H1 (cell line): Measurements from ENCODE around the gene HBA2. TPM values are rescaled to one million over a fixed set of nuclear protein-coding genes. Genes with fewer than 3 reads are reported as not detected.

Experiments
- CTCF ChIA-PET: fragments of 300-600 bp; sonication (Branson Sonifier 250); formaldehyde crosslinking; loops from one replicate; lab custom pipeline; 2021; ENCODE audit not compliant: partially characterized antibody; lab: Charles Lee
- POLR2A ChIA-PET: fragments of 300-600 bp; sonication (Branson Sonifier 250); formaldehyde crosslinking; loops from one replicate; lab custom pipeline; 2021; ENCODE audit warnings: inconsistent platforms; ENCODE audit not compliant: partially characterized antibody; lab: Charles Lee
- DNase-seq, 2 experiments: peaks; one replicate each; pipeline versions ENCODE4 v3.0.0 to v3.0.0-alpha.2; 2010 to 2022; ENCODE audit warnings: low spot score in 2 of 2, low read depth in 1 of 2, mixed read lengths in 1 of 2
- FAIRE-seq: peaks from 2 replicates; lab custom pipeline; 2011; peaks lifted over from hg19 to GRCh38; lab: Jason Lieb, UNC
- H2AFZ ChIP-seq: 2 replicates; pipeline ENCODE4 v1.8.1; 2012; ENCODE audit warnings: low read length, inconsistent platforms
- H2AK5ac ChIP-seq: 2 replicates; pipeline ENCODE4 v1.6.1; 2013; ENCODE audit warnings: low read depth, low read length
- H2BK120ac ChIP-seq: replicated peaks from 2 replicates; pipeline ENCODE3; 2013; ENCODE audit warnings: low read depth, low read length, inconsistent platforms
- H2BK12ac ChIP-seq: 2 replicates; pipeline ENCODE4 v1.6.1; 2013; ENCODE audit warnings: low read depth, low read length
- H2BK15ac ChIP-seq: 2 replicates; pipeline ENCODE4 v1.6.1; 2013; ENCODE audit warnings: low read length
- H2BK20ac ChIP-seq: 2 replicates; pipeline ENCODE4 v1.6.1; 2013; ENCODE audit warnings: low read length
- H2BK5ac ChIP-seq: 2 replicates; pipeline ENCODE4 v1.6.1; 2013; ENCODE audit warnings: low read depth, low read length
- H3K14ac ChIP-seq: 2 replicates; pipeline ENCODE4 v1.6.1; 2013; ENCODE audit warnings: inconsistent platforms; ENCODE audit not compliant: insufficient read length
- H3K18ac ChIP-seq: 2 replicates; pipeline ENCODE4 v1.6.1; 2013; ENCODE audit warnings: low read length; ENCODE audit errors: extremely low read depth
- H3K23ac ChIP-seq: 2 replicates; pipeline ENCODE4 v1.6.1; 2013; ENCODE audit warnings: inconsistent platforms; ENCODE audit not compliant: insufficient read length
- H3K23me2 ChIP-seq: 2 replicates; pipeline ENCODE4 v1.6.1; 2013; ENCODE audit warnings: low read depth, low read length
- H3K27ac ChIP-seq: 2 replicates; pipeline ENCODE4 v1.6.1; 2011; ENCODE audit warnings: low read depth, low read length, inconsistent platforms
- H3K27me3 ChIP-seq, 4 experiments: replicated peaks in 1 of 4; 1 replicate in 1 of 4; 2 replicates in 3 of 4; pipeline versions ENCODE4 v1.6.1 to v1.8.1; 2011 to 2013; ENCODE audit warnings: low read length in 3 of 4, mild to moderate bottlenecking in 3 of 4, inconsistent platforms in 2 of 4, mixed read lengths in 2 of 4, moderate library complexity in 1 of 4; ENCODE audit not compliant: control insufficient read depth in 3 of 4, insufficient read depth in 3 of 4; ENCODE audit errors: extremely low read depth in 1 of 4
- H3K36me3 ChIP-seq, 4 experiments: 2 replicates each; pipeline versions ENCODE4 v1.6.1 to v1.8.1; 2011 to 2013; ENCODE audit warnings: mild to moderate bottlenecking in 4 of 4, low read length in 3 of 4, moderate library complexity in 2 of 4, control low read depth in 1 of 4, inconsistent platforms in 1 of 4; ENCODE audit not compliant: insufficient read depth in 4 of 4, control insufficient read depth in 2 of 4
- H3K4ac ChIP-seq: replicated peaks from 2 replicates; pipeline ENCODE3; 2013; ENCODE audit warnings: low read length, low read depth, mixed read lengths, inconsistent platforms; ENCODE audit not compliant: insufficient read length
- H3K4me1 ChIP-seq, 4 experiments: replicated peaks in 1 of 4; 1 replicate in 1 of 4; 2 replicates in 3 of 4; pipeline versions ENCODE4 v1.6.1 to v1.8.1; 2011 to 2013; ENCODE audit warnings: low read length in 3 of 4, inconsistent platforms in 2 of 4, mixed read lengths in 1 of 4; ENCODE audit not compliant: insufficient read depth in 4 of 4, control insufficient read depth in 3 of 4
- H3K4me2 ChIP-seq, 2 experiments: 2 replicates each; pipeline versions ENCODE4 v1.6.1 to v1.8.1; 2011 to 2013; ENCODE audit warnings: low read depth in 2 of 2, low read length in 2 of 2, control low read depth in 1 of 2, inconsistent platforms in 1 of 2, mild to moderate bottlenecking in 1 of 2; ENCODE audit not compliant: insufficient read depth in 1 of 2
- H3K4me3 ChIP-seq, 4 experiments: fragments of 200-600, 300-600 bp in 1 of 4; sonication (generic), shearing (Covaris generic), sonication (Bioruptor Twin) in 1 of 4; 2 replicates each; pipeline versions ENCODE4 v1.5.1 to v1.8.1; 2011 to 2016; ENCODE audit warnings: low read length in 4 of 4, low read depth in 3 of 4, control low read depth in 2 of 4, inconsistent platforms in 2 of 4, mild to moderate bottlenecking in 2 of 4, mixed read lengths in 1 of 4, moderate library complexity in 1 of 4; ENCODE audit not compliant: insufficient read depth in 2 of 4; ENCODE audit errors: extremely low read depth in 1 of 4
- H3K56ac ChIP-seq: replicated peaks from 2 replicates; pipeline ENCODE3; 2013; ENCODE audit warnings: low read depth, mild to moderate bottlenecking, mixed read lengths, low read length, inconsistent platforms; ENCODE audit not compliant: insufficient read length
- H3K79me1 ChIP-seq: 2 replicates; pipeline ENCODE4 v1.6.1; 2013; ENCODE audit warnings: low read depth, low read length, control low read depth
- H3K79me2 ChIP-seq, 2 experiments: 2 replicates each; pipeline versions ENCODE4 v1.6.1 to v1.8.1; 2012 to 2013; ENCODE audit warnings: low read length in 2 of 2, mild to moderate bottlenecking in 2 of 2, inconsistent platforms in 1 of 2; ENCODE audit not compliant: insufficient read depth in 2 of 2, control insufficient read depth in 1 of 2
- H3K9ac ChIP-seq, 4 experiments: replicated peaks in 1 of 4; 1 replicate in 1 of 4; 2 replicates in 3 of 4; pipeline versions ENCODE4 v1.6.1 to v1.8.1; 2011 to 2013; ENCODE audit warnings: low read depth in 3 of 4, low read length in 3 of 4, control low read depth in 2 of 4, mild to moderate bottlenecking in 2 of 4, moderate library complexity in 2 of 4, inconsistent platforms in 1 of 4; ENCODE audit errors: extremely low read depth in 1 of 4
- H3K9me3 ChIP-seq, 2 experiments: 2 replicates each; pipeline versions ENCODE4 v1.6.1 to v1.8.1; 2012 to 2013; ENCODE audit warnings: mild to moderate bottlenecking in 2 of 2, moderate library complexity in 2 of 2, control low read depth in 1 of 2, inconsistent platforms in 1 of 2, low read depth in 1 of 2, low read length in 1 of 2, mixed read lengths in 1 of 2; ENCODE audit not compliant: insufficient read depth in 2 of 2
- H4K20me1 ChIP-seq, 2 experiments: replicated peaks in 1 of 2; 2 replicates each; pipeline versions ENCODE3 to v1.8.1; 2011 to 2013; ENCODE audit warnings: inconsistent platforms in 2 of 2, low read length in 2 of 2, mild to moderate bottlenecking in 1 of 2; ENCODE audit not compliant: insufficient read depth in 2 of 2, control insufficient read depth in 1 of 2
- H4K5ac ChIP-seq: 2 replicates; pipeline ENCODE4 v1.6.1; 2013; ENCODE audit warnings: low read length, low read depth, mixed read lengths, inconsistent platforms; ENCODE audit not compliant: insufficient read length
- H4K8ac ChIP-seq: 2 replicates; pipeline ENCODE4 v1.8.0; 2013; ENCODE audit warnings: mild to moderate bottlenecking, moderate library complexity, low read length, inconsistent platforms; ENCODE audit not compliant: insufficient read depth; ENCODE audit errors: extremely low read depth
- H4K91ac ChIP-seq: replicated peaks from 2 replicates; pipeline ENCODE3; 2013; ENCODE audit warnings: low read length, mixed read lengths, inconsistent platforms; ENCODE audit not compliant: insufficient read length
- BACH1 ChIP-seq: IDR thresholded peaks from 2 replicates; pipeline ENCODE4 v1.6.1; 2012; ENCODE audit warnings: low read length, improper control_type of control experiment
- CBX5 ChIP-seq: fragments of 300-800, 300-1000 bp; sonication (generic); IDR thresholded peaks from 2 replicates; pipeline ENCODE4 v1.7.1; 2016; ENCODE audit warnings: antibody characterized with exemption, low read length, low read depth
- CREB1 ChIP-seq: IDR thresholded peaks from 2 replicates; pipeline ENCODE4 v1.6.1; 2012; ENCODE audit warnings: inconsistent platforms
- JUND ChIP-seq: IDR thresholded peaks from 2 replicates; pipeline ENCODE4 v1.6.1; 2011; ENCODE audit warnings: mild to moderate bottlenecking, improper control_type of control experiment, low read length
- KDM4A ChIP-seq: IDR thresholded peaks from one replicate; pipeline ENCODE4 v1.7.1; 2012; ENCODE audit warnings: low read depth, mild to moderate bottlenecking, moderate library complexity, low read length, inconsistent platforms; ENCODE audit not compliant: severe bottlenecking
- KDM5A ChIP-seq: fragments of 200-600 bp; IDR thresholded peaks from 2 replicates; pipeline ENCODE4 v1.7.1; 2012; ENCODE audit warnings: mild to moderate bottlenecking, low read length, inconsistent platforms, mixed read lengths
- POLR2AphosphoS5 ChIP-seq: IDR thresholded peaks from 2 replicates; pipeline ENCODE4 v1.6.1; 2011; ENCODE audit warnings: low read depth, low read length
- SRF ChIP-seq: IDR thresholded peaks from 2 replicates; pipeline ENCODE4 v1.6.1; 2011; ENCODE audit warnings: mild to moderate bottlenecking, low read depth, low read length, moderate library complexity
- TAF1 ChIP-seq: IDR thresholded peaks from 2 replicates; pipeline ENCODE4 v1.6.1; 2011; ENCODE audit warnings: mild to moderate bottlenecking, low read depth, low read length
- WGBS, 2 experiments: shearing (Covaris generic) in 1 of 2; methylation state at CpG; one replicate each; pipeline versions ENCODE4 v1.1.6 to v1.1.7; 2013 to 2015; ENCODE audit warnings: low lambda C conversion rate in 2 of 2, mixed read lengths in 2 of 2, inconsistent platforms in 1 of 2, low coverage in 1 of 2, missing lambda C conversion rate in 1 of 2; ENCODE audit not compliant: insufficient replicate concordance in 2 of 2, insufficient coverage in 1 of 2, insufficient read length in 1 of 2; ENCODE audit errors: extremely low coverage in 1 of 2, missing lambda C conversion rate in 1 of 2; 5-methylcytosine and 5-hydroxymethylcytosine counted together
- polyA plus RNA-seq, 7 experiments: library from polyadenylated mRNA; depleted of rRNA in 3 of 7; stranded (reverse) in 5 of 7; unstranded in 2 of 7; fragments of >200 nt in 5 of 7; fragments of 200-250 nt in 2 of 7; gene quantifications; 1 replicate in 5 of 7; 2 replicates in 1 of 7; 4 replicates in 1 of 7; pipeline versions ENCODE4 v1.2.1 to v1.2.3, GENCODE V29; 2011 to 2013; ENCODE audit warnings: missing spikeins in 2 of 7, mixed read lengths in 2 of 7
- total RNA-seq: library from RNA; stranded (reverse); fragmentation: NEBNext Ultra II Directional; extraction: Animal tissue kit (Norgen Biotek cat#: 25700); gene quantifications from 2 replicates; pipeline ENCODE4 v1.2.1, GENCODE V29; 2021
- TF ChIP-seq, protein P1 (sequence below): IDR thresholded peaks from 2 replicates; pipeline ENCODE4 v1.6.1; 2011; ENCODE audit warnings: low read depth, mild to moderate bottlenecking, low read length; ENCODE audit not compliant: insufficient read depth

HBA2 gene
- total and polyA plus RNA-seq, 2 of the 8 experiments (the other 6 are each of a cell fraction or from before 2014, with no cell fraction given), result 6.1 TPM; not detected in 1

GRCh38 chr16:177981-178667, 5.4 kb downstream of the HBA2 start:
- FAIRE-seq, result no peak
- CTCF ChIA-PET, result interaction anchor here (1.3 to 4.3 kb wide), 4 partner anchors 10 to 71 kb away, joined by 4 to 29 read pairs (median 10); no protein-coding TSS in a partner anchor

More at GRCh38 chr16:177981-178667, 5.4 kb downstream of the HBA2 start:
- no peak for DNase-seq
- H3K4ac ChIP-seq, result no peak overlapping the region
- no peak overlapping the region for H2AFZ ChIP-seq
- H3K18ac ChIP-seq, result no peak overlapping the region
- H3K79me2 ChIP-seq, result no peaks in the 10 kb centered on the region
- no peaks in the 10 kb centered on the region for H3K79me1 ChIP-seq
- H2BK120ac ChIP-seq, result no peak overlapping the region
- H4K91ac ChIP-seq, result no peak overlapping the region
- no peak overlapping the region for H2BK5ac ChIP-seq
- H4K5ac ChIP-seq, result no peak overlapping the region
- H3K27me3 ChIP-seq, result peaks cover 54 to 75% (median 68%) of the 10 kb centered on the region in 4 experiments
- H4K20me1 ChIP-seq, result peaks cover 11 to 20% of the 10 kb centered on the region in 2 experiments
- peaks cover 9% of the 10 kb centered on the region; the same call in 1 of the 2 replicates for H3K23me2 ChIP-seq
- no peak overlapping the region for H2BK20ac ChIP-seq
- H3K56ac ChIP-seq, result no peak overlapping the region
- no peak overlapping the region for H3K4me2 ChIP-seq
- H2BK15ac ChIP-seq, result no peak overlapping the region
- no peak overlapping the region for H4K8ac ChIP-seq
- H2BK12ac ChIP-seq, result no peak overlapping the region
- 76% methylated on average over 11 of the region's 11 CpGs; no CpG with 5 or more reads in 1 of the 2 experiments for WGBS, 2 experiments
- H3K14ac ChIP-seq, result no peak overlapping the region
- H3K27ac ChIP-seq, result no peak overlapping the region
- no peaks in the 10 kb centered on the region for H3K36me3 ChIP-seq
- peaks cover 0 to 9% (median 4%) of the 10 kb centered on the region in 4 experiments; a peak in 5 of 7 replicates for H3K4me1 ChIP-seq
- no peaks in the 10 kb centered on the region for H3K9me3 ChIP-seq
- POLR2A ChIA-PET, result interaction anchor here (0.6 to 2.3 kb wide), 3 partner anchors 11 to 20 kb away, joined by 3 to 16 read pairs (median 4); partner anchors contain the start of gene HBM
- H3K4me3 ChIP-seq, result no peak overlapping the region
- no peak overlapping the region for H2AK5ac ChIP-seq
- H3K23ac ChIP-seq, result no peak overlapping the region
- H3K9ac ChIP-seq, result no peak overlapping the region
- TF ChIP-seq KDM5A, result no peak
- no peak for TF ChIP-seq SRF
- no peak for TF ChIP-seq BACH1
- TF ChIP-seq KDM4A, result no peak
- TF ChIP-seq, protein P1, sequence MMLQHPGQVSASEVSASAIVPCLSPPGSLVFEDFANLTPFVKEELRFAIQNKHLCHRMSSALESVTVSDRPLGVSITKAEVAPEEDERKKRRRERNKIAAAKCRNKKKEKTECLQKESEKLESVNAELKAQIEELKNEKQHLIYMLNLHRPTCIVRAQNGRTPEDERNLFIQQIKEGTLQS, result no peak
- TF ChIP-seq CREB1, result no peak
- no peak for TF ChIP-seq POLR2AphosphoS5
- TF ChIP-seq CBX5, result no peak
- TF ChIP-seq TAF1, result no peak
- TF ChIP-seq JUND, result no peak
